ENCODE measurements around the gene LMNB1. TPM values are rescaled to one million over a fixed set of nuclear protein-coding genes. Genes with fewer than 3 reads are reported as not detected.
"Not testable (repeated sequence)": the region's sequence is repeated elsewhere in the genome, so short reads cannot be mapped to it uniquely, and the experiment has no call there.

LMNB1 gene
- total RNA-seq, 1 donor from 2014 or later: 3.9 TPM

DNA sequence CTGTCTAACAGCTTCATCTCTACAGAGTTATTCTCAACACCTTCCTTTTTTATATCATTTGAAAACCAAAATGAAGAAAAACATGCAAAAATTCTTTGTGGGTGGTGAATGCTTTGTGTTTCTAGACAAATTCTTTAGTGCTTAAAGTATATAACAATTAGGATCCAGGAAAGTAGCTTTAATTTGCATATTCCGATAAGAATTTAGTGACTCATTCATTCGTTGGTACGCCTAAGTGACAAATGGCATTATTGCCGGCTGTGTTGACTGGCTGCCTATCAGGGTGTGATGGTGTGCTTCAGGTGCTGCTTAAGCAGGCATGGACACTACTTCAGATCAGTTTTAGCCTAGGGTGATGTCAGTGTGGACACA lies 35.2 kb downstream of the LMNB1 start:
- FAIRE-seq (no peak), DNase-seq (ENCODE audit: low read depth) (no peak)
- Histone ChIP-seq H3K27me3 (ENCODE audit: control insufficient read depth, insufficient read depth, low read length) (no peaks in the 10 kb centered on the region), H3K4me3 (ENCODE audit: low read depth, low read length) (no peak overlapping the region), H3K36me3 (ENCODE audit: control insufficient read depth, insufficient read depth, low read length) (no peaks in the 10 kb centered on the region)
- TF ChIP-seq, protein P1, sequence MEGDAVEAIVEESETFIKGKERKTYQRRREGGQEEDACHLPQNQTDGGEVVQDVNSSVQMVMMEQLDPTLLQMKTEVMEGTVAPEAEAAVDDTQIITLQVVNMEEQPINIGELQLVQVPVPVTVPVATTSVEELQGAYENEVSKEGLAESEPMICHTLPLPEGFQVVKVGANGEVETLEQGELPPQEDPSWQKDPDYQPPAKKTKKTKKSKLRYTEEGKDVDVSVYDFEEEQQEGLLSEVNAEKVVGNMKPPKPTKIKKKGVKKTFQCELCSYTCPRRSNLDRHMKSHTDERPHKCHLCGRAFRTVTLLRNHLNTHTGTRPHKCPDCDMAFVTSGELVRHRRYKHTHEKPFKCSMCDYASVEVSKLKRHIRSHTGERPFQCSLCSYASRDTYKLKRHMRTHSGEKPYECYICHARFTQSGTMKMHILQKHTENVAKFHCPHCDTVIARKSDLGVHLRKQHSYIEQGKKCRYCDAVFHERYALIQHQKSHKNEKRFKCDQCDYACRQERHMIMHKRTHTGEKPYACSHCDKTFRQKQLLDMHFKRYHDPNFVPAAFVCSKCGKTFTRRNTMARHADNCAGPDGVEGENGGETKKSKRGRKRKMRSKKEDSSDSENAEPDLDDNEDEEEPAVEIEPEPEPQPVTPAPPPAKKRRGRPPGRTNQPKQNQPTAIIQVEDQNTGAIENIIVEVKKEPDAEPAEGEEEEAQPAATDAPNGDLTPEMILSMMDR (IDR thresholded peaks at IDR 0.05; ENCODE audit: insufficient read depth, low read length, severe bottlenecking): no peak

DNA sequence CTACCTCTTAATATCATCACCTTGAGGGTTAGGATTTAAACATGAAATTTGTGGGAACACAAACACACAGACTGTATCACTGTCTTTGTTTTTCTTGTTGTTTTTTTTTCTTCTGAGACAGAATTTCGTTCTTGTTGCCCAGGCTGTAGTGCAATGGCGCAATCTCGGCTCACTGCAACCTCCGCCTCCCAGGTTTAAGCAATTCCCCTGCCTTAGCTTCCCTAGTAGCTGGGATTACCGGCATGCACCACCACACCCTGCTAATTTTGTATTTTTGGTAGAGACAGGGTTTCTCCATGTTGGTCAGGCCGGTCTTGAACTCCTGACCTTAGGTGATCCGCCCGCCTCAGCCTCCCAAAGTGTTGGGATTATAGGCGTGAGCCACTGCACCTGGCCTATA lies 36.9 kb downstream of the LMNB1 start:
- not testable (repeated sequence) for H3K4me3 ChIP-seq (ENCODE audit: low read depth, low read length); H3K27me3 ChIP-seq (ENCODE audit: control insufficient read depth, insufficient read depth, low read length); DNase-seq (ENCODE audit: low read depth); H3K36me3 ChIP-seq (ENCODE audit: control insufficient read depth, insufficient read depth, low read length); FAIRE-seq

DNA sequence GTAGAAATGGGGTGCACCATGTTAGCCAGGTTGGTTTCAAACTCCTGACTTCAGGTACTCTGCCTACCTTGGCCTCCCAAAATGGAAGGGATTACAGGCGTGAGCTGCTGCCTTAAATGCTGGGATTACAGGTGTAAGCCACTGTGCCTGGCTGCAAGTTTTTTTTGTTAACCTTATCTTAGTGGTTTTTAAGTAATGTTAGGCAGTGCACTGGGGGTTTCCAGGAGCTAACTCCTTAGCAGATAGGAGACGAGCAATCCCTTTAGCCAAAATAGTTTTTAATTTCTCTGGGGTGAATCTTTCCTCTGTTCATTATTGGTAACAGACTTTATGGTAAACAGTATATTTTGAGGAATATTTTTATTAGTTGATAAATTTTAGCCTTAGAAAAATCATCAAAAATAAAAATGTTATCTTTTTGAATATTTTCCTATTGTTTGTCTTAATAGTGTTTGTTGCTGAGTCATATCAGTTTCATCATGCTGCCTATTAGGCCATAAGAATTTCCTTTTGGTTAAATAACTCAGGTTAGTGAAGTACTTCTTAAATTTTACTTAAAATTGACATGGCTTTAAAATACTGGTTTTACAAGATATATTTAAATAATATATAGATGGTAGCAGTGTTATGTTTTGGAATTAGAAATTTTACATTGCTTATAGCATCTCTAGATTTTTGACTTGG lies 37.9 kb downstream of the LMNB1 start:
- Histone ChIP-seq H3K36me3 (ENCODE audit: control insufficient read depth, insufficient read depth, low read length) (no peaks in the 10 kb centered on the region), H3K27me3 (ENCODE audit: control insufficient read depth, insufficient read depth, low read length) (no peaks in the 10 kb centered on the region), H3K4me3 (ENCODE audit: low read depth, low read length) (no peak overlapping the region)
- FAIRE-seq (no peak), DNase-seq (ENCODE audit: low read depth) (peak; percentile 62)
- TF ChIP-seq, protein P1 (IDR thresholded peaks at IDR 0.05; ENCODE audit: insufficient read depth, low read length, severe bottlenecking): no peak

DNA sequence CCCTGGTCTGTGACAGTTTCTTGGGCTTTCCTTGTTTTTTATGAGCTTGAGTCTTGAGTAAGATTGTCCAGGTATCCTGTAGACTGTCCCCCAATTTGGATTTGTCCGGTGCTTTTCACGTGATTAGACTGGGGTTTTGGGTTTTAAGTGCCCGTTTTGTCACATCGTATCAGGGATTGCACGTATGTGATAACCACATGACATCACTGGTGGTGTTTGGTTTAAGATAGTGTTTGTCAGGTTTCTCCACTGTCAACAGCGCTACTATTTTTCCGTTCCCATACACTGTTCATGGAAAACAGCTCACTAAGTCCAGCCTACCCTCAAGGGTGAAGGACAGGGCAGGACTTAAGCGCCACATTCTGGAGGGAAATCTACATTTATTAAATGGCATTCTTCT lies 39.7 kb downstream of the LMNB1 start:
- no peak for FAIRE-seq
- Histone ChIP-seq H3K4me3 (ENCODE audit: low read depth, low read length) (no peak overlapping the region), H3K27me3 (ENCODE audit: control insufficient read depth, insufficient read depth, low read length) (no peaks in the 10 kb centered on the region), H3K36me3 (ENCODE audit: control insufficient read depth, insufficient read depth, low read length) (no peaks in the 10 kb centered on the region)
- no peak for DNase-seq (ENCODE audit: low read depth)
- TF ChIP-seq, protein P1 (IDR thresholded peaks at IDR 0.05; ENCODE audit: insufficient read depth, low read length, severe bottlenecking): no peak

DNA sequence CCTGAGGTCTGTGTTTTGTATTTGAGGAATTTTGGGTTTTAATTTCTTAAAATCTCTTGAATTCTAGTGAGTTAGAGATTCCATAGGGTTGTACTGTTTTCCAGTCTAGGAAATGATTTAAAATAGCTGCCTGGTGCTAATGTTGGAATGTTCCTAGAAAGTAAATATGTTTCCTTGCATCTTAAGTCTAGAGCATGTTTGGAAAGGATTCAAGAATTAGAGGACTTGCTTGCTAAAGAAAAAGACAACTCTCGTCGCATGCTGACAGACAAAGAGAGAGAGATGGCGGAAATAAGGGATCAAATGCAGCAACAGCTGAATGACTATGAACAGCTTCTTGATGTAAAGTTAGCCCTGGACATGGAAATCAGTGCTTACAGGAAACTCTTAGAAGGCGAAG lies 41.8 kb downstream of the LMNB1 start:
- Histone ChIP-seq H3K4me3 (ENCODE audit: low read depth, low read length) (no peak overlapping the region), H3K27me3 (ENCODE audit: control insufficient read depth, insufficient read depth, low read length) (no peaks in the 10 kb centered on the region), H3K36me3 (ENCODE audit: control insufficient read depth, insufficient read depth, low read length) (no peaks in the 10 kb centered on the region)
- TF ChIP-seq, protein P1 (IDR thresholded peaks at IDR 0.05; ENCODE audit: insufficient read depth, low read length, severe bottlenecking): no peak
- FAIRE-seq: no peak
- no peak for DNase-seq (ENCODE audit: low read depth)

DNA sequence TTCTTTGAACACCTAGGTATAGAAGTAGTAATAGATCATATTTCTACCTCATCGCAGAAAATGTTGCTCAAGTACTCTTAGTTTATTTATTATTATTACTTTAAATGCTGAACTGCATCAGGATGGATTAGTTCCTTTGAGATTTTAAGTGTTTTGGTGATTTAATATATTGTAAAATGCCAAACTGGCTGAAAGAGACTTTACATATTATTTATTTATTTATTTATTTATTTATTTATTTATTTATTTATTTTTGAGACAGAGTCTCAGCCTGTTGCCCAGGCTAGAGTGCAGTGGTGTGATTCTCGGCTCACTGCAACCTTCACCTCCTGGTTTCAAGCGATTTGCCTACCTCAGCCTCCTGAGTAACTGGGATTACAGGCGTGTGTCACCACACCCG lies 42.3 kb downstream of the LMNB1 start:
- TF ChIP-seq, protein P1 (IDR thresholded peaks at IDR 0.05; ENCODE audit: insufficient read depth, low read length, severe bottlenecking): no peak
- no peak overlapping the region for H3K4me3 ChIP-seq (ENCODE audit: low read depth, low read length)
- FAIRE-seq: no peak

More for the DNA sequence above, 42.3 kb downstream of the LMNB1 start:
- H3K36me3 ChIP-seq (ENCODE audit: control insufficient read depth, insufficient read depth, low read length): no peaks in the 10 kb centered on the region
- DNase-seq (ENCODE audit: low read depth): no peak
- H3K27me3 ChIP-seq (ENCODE audit: control insufficient read depth, insufficient read depth, low read length): no peaks in the 10 kb centered on the region

Data from bronchial epithelial cell (primary cell).